IPS-15b (cell line): Measurements from ENCODE around the gene OR7A5.

ENCODE experiments used
- H3K27me3 ChIP-seq: one replicate; pipeline ENCODE4 v1.6.1; 2013; ENCODE audit warnings: low read length; ENCODE audit not compliant: control insufficient read depth, insufficient read depth
- H3K36me3 ChIP-seq: one replicate; pipeline ENCODE4 v1.6.1; 2013; ENCODE audit warnings: low read length; ENCODE audit not compliant: control insufficient read depth, insufficient read depth
- H3K4me1 ChIP-seq: one replicate; pipeline ENCODE4 v1.6.1; 2013; ENCODE audit warnings: mild to moderate bottlenecking, low read length; ENCODE audit not compliant: control insufficient read depth, insufficient read depth
- H3K4me3 ChIP-seq: one replicate; pipeline ENCODE4 v1.5.1; 2013; ENCODE audit warnings: low read depth, low read length
- H3K9ac ChIP-seq: one replicate; pipeline ENCODE4 v1.6.1; 2013; ENCODE audit warnings: low read depth, mild to moderate bottlenecking, low read length
- H3K9me3 ChIP-seq: one replicate; pipeline ENCODE4 v1.6.1; 2013; ENCODE audit warnings: mild to moderate bottlenecking, low read length; ENCODE audit not compliant: control insufficient read depth, insufficient read depth

OR7A5 gene

DNA sequence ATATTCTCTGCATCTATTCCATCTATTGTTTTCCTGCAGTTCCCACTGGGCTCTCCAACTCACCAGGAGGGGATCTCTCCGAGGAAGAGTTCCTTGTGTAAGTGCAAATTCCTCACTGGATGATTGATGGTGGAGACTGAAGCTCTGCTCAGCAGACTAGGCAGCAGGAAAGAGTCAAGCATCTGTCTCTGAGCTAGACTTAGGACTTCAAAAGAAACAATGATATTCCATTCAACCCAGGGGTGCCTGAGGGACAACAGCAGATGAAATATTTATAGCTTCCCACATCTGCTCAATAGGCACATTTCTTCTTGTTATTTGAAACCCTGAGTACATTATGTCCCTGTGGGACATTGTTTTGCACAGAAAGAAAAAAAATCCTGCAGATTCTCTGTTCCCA lies at the start of gene OR7A5, which contains the start of gene OR7C1:
TSS of gene OR7A5 (minus strand) at position 175 of the 400 bp plus-strand sequence. CDS start 6,944 bp downstream, outside the sequence.
TSS of gene OR7C1 (minus strand) at position 175 of the 400 bp plus-strand sequence. CDS start 35,049 bp downstream, outside the sequence.
- H3K4me1 ChIP-seq = peaks cover 4% of the 10 kb centered on the region
- no peaks in the 10 kb centered on the region for H3K9me3 ChIP-seq
- no peak within 1 kb of the TSS for H3K9ac ChIP-seq
- H3K27me3 ChIP-seq = no peaks in the 10 kb centered on the region
- H3K36me3 ChIP-seq = no peaks in the 10 kb centered on the region
- no peak within 1 kb of the TSS for H3K4me3 ChIP-seq

DNA sequence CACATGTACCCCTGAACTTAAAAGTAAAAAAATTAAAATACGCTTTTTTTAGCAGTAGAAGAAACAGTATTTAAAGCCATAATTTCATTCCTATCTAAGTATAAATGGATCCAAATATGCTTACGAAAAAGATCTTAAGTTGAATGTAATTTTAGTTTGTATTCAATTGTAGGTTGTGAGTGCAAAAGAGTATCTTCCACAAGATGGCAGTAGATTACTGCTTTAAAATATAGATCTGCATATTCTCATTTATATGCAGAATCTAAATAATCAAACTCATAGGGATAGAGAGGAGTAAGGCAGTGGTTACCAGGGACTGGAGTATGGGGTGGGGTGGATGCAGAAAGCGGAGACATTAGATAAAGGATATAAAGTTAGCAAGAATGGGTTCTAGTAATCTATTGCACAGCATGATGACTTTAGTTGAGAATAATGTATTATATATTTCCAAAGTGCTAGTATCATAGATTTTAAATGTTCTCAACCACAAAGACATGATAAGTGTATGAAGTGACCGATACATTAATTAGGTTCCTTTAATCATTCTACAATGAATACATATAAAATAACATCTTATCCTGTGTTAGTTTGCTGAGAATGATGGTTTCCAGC lies 36.7 kb upstream of the OR7A5 start:
- Histone ChIP-seq H3K4me1 (no peaks in the 10 kb centered on the region), H3K36me3 (no peaks in the 10 kb centered on the region), H3K27me3 (no peaks in the 10 kb centered on the region), H3K9ac (no peak overlapping the region), H3K9me3 (peaks cover 4% of the 10 kb centered on the region), H3K4me3 (no peak overlapping the region)

DNA sequence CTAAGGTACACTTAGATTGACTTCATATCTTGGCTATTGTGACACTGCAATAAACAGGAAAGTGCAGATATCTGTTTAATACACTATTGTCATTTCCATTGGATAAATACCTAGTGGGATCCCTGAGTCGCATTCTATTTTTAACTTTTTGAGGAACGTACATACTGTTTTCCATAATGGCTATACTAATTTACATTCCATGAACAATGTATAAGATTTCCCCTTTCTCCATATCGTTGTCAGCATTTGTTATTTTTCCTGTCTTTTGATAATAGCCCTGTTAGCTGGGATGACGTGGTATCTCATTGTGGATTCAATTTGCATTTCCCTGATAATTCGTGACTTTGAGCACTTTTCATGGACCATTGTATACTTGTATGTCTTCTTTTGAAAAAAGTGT lies 33.5 kb upstream of the OR7A5 start:
- no peak overlapping the region for H3K4me3 ChIP-seq
- H3K27me3 ChIP-seq = no peaks in the 10 kb centered on the region
- peaks cover 4% of the 10 kb centered on the region for H3K9me3 ChIP-seq
- H3K36me3 ChIP-seq = no peaks in the 10 kb centered on the region
- H3K9ac ChIP-seq = no peak overlapping the region
- no peaks in the 10 kb centered on the region for H3K4me1 ChIP-seq

DNA sequence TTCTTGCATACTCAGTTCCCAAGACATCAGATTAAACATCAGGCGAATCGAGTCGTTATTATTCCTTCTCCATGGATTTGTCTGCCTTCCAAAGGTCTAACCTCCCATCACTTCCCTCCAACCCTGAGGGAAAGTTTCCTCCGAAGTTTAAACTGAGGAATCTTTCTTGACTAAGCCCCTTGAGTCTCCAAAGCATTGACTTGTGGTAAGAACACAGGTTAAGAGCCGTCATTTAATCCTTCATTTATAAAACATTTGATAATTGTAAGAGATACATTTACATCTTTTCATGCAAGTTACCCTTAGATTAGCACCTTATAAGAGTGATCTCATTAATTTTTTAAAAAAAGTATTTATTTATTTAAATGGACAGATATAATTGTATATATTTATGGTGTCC lies 13.8 kb upstream of the OR7A5 start, which contains the start of gene OR7A10:
TSS of gene OR7A10 (minus strand) at position 101 of the 400 bp plus-strand sequence. CDS start 7,045 bp downstream, outside the sequence.
- H3K9me3 ChIP-seq = no peaks in the 10 kb centered on the region
- H3K27me3 ChIP-seq = peaks cover 2% of the 10 kb centered on the region
- H3K4me3 ChIP-seq = no peak within 1 kb of the TSS
- H3K4me1 ChIP-seq = no peaks in the 10 kb centered on the region
- H3K9ac ChIP-seq = no peak within 1 kb of the TSS
- no peaks in the 10 kb centered on the region for H3K36me3 ChIP-seq

DNA sequence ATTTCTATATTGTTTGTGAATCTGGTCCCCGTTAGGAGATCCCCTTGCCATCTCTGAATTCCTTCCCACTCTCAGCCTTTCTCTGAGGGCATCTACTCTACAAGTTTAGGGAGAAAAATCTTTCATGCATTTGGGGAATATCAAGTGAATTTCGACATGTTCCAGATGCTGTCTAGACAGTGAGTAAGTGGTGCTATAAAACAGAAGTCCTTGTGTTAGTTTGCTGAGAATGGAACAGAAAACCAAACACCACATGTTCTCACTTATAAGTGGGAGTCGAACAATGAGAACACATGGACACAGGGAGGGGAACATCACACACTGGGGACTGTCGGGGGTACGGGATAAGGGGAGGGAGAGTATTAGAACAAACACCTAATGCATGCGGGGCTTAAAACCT lies 8.6 kb upstream of the OR7A5 start:
- Histone ChIP-seq H3K9me3 (no peaks in the 10 kb centered on the region), H3K9ac (no peak overlapping the region), H3K4me1 (no peaks in the 10 kb centered on the region), H3K27me3 (peaks cover 2% of the 10 kb centered on the region), H3K36me3 (no peaks in the 10 kb centered on the region), H3K4me3 (no peak overlapping the region)

DNA sequence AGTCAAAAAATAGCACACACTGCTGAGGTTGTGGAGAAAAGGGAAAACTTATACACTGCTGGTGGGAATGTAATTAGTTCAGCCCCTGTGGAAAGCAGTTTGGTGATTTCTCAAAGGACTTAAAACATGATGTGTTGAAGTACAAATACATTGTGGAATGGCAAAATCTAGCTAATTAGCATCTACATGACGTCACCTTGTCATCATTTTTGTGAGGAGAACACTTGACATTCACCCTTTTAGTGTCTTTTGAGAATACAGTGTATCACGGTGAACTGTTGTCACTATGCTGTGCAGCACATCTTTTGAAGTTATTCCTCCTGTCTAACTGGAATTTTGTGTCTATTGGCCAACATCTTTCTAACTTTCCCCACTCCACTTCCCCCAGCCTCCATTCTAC lies 8.2 kb upstream of the OR7A5 start:
- no peaks in the 10 kb centered on the region for H3K9me3 ChIP-seq
- no peaks in the 10 kb centered on the region for H3K4me1 ChIP-seq
- no peak overlapping the region for H3K9ac ChIP-seq
- no peak overlapping the region for H3K4me3 ChIP-seq
- H3K36me3 ChIP-seq = no peaks in the 10 kb centered on the region
- H3K27me3 ChIP-seq = peaks cover 2% of the 10 kb centered on the region

DNA sequence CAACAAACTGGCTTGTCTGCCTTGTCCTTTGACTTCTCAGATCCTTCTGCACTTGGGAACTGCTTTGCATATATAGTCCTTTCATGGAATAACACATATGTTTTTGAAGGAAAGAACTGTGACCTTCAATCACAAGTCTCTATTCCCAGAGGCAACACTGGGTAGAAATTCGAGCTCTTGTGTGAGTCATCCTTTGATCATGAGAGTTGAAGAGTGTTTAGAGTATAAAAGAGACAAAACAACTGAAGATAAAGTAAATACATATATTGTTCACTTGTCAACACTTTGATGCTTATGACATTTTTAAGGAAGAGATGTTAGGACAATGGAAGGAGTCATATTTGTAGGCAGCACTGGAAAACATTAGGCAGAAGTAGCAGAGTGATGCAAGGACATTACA lies 5.2 kb upstream of the OR7A5 start:
- Histone ChIP-seq H3K9ac (no peak overlapping the region), H3K27me3 (peaks cover 2% of the 10 kb centered on the region), H3K4me3 (no peak overlapping the region), H3K4me1 (no peaks in the 10 kb centered on the region), H3K9me3 (no peaks in the 10 kb centered on the region), H3K36me3 (no peaks in the 10 kb centered on the region)

DNA sequence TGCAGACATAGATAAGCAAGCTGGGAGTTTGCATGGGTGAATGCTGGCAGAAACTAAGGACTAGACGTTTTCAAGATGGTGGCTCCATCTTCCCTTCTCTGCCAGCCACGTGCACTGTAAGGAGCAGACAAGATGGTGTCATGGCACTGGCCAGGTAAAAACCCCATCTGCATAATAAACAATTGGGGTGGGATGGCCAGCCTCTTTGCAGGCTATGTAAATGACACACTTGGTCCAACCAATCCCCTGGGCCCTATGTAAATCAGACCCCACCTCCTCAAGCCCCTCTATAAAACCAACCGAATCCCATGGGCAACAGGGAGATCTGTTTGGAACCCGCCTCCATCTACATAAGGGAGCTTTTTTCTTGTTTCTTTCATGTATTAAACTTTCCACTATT lies 2.4 kb upstream of the OR7A5 start:
- no peaks in the 10 kb centered on the region for H3K9me3 ChIP-seq
- no peaks in the 10 kb centered on the region for H3K27me3 ChIP-seq
- H3K36me3 ChIP-seq = no peaks in the 10 kb centered on the region
- H3K4me1 ChIP-seq = peaks cover 4% of the 10 kb centered on the region
- no peak overlapping the region for H3K4me3 ChIP-seq
- H3K9ac ChIP-seq = no peak overlapping the region

DNA sequence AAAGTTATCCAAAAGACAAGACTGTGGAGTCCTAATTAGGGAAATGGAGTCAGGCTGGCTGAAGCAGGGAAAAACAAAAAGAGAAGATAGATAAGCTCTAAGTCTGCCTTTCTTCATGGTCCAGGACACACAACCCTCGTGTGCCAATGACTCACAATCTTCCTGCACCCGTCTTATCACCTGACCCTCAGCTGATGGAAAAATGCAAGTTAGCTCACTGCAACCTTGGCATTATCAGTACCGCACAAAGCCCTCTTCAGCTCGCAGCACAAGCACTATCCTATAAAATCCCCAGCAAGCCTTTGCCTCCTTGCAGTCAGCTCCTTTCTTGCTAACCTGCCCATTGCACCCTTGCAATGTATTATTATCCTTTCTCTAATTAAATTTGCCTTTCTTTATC lies 4.3 kb downstream of the OR7A5 start:
- H3K4me3 ChIP-seq = no peak overlapping the region
- H3K4me1 ChIP-seq = peaks cover 4% of the 10 kb centered on the region
- no peaks in the 10 kb centered on the region for H3K9me3 ChIP-seq
- no peaks in the 10 kb centered on the region for H3K27me3 ChIP-seq
- H3K36me3 ChIP-seq = no peaks in the 10 kb centered on the region
- no peak overlapping the region for H3K9ac ChIP-seq

DNA sequence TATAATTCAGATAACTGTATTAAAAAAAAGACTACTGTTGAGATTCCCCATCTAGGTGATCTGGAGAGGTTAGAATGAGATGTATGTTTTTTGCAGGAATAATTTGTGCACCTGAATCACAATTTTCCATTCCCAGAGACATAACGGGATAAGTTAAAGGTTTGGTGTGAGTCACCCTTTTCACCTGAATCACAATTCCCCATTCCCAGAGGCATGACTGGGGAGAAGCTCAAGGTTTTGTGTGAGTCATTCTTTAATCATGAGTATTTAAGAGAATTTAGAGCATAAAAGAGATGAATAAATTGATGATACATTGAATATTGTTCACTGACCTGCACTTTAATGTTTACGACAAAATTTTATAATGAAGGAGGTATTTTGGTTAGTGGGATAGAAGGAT lies 9.0 kb downstream of the OR7A5 start:
- Histone ChIP-seq H3K36me3 (no peaks in the 10 kb centered on the region), H3K4me1 (no peaks in the 10 kb centered on the region), H3K9ac (no peak overlapping the region), H3K9me3 (no peaks in the 10 kb centered on the region), H3K27me3 (no peaks in the 10 kb centered on the region), H3K4me3 (no peak overlapping the region)

DNA sequence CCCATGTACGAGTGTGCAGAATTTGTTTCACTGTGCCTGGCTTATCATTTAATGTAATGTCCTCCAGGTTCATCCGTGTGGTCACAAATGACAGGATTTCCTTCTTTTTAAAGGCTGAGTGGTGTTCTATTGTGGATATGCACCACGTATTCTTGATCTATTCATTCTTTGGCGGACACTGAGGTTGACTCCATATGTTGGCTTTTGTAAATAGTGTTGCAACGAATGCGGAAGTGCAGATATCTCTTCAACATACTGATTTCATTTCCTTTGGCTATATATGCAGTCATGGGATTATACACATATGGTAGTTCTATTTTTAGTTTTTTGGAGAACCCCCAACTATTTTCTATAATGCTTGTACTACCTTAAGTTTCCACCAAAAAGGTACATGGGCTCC lies 13.0 kb downstream of the OR7A5 start:
- Histone ChIP-seq H3K9me3 (no peaks in the 10 kb centered on the region), H3K4me1 (no peaks in the 10 kb centered on the region), H3K27me3 (no peaks in the 10 kb centered on the region), H3K9ac (no peak overlapping the region), H3K36me3 (no peaks in the 10 kb centered on the region), H3K4me3 (no peak overlapping the region)

DNA sequence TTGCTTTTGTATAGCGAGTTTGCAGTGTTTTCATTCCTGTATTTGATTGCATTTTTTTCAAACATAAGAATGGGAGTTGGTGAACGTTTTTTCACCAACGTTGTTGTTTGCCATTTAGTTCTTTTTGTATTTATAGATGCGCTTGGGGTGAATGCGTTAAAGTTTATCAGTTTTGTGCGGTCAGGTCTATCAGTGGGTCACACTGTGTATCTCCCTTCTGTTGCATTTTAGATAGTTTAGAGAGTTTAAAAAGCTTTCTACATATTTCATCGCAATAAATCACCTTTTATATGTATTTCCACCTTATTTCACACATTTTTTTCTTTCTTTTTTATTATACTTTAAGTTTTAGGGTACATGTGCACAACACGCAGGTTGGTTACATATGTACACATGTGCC lies 16.4 kb downstream of the OR7A5 start:
- Histone ChIP-seq H3K9me3 (no peaks in the 10 kb centered on the region), H3K9ac (no peak overlapping the region), H3K4me1 (no peaks in the 10 kb centered on the region), H3K27me3 (no peaks in the 10 kb centered on the region), H3K4me3 (no peak overlapping the region), H3K36me3 (no peaks in the 10 kb centered on the region)
